DOHH2 (cell line): Measurements from ENCODE around the gene GPC4.

Source experiments
- EZH2phosphoT487 ChIP-seq: fragments of 200-600 bp; sonication (generic); IDR thresholded peaks from 2 replicates; pipeline ENCODE4 v1.6.1; 2017; ENCODE audit warnings: borderline replicate concordance, mild to moderate bottlenecking, antibody characterized with exemption, low read length, moderate library complexity, mixed read lengths
- TF ChIP-seq, protein P1 (sequence below): fragments of 200-600 bp; sonication (generic); IDR thresholded peaks from one replicate; pipeline ENCODE4 v1.5.1; 2014; ENCODE audit warnings: antibody characterized with exemption, mild to moderate bottlenecking, low read depth, low read length; ENCODE audit not compliant: poor library complexity, severe bottlenecking

DNA sequence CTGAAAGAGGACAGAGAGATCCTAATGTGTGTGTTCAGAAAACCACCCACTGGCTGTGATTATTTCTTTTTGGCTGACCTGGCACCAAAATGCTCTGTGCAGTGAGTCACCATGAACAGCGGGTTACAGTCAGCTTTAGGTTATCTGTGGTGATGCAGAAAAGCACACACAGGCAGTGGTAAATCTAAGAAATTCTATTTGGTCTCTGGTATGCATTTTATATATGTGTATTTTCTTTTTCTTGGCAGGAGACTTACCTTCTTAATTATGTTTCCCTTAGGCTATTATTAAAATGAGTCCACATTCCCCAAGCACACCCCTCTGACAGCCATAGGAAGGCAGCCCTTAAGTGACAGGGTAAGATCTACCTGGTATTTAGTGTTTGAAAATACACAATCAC, 118.0 kb downstream of the GPC4 start:
- TF ChIP-seq, protein P1, sequence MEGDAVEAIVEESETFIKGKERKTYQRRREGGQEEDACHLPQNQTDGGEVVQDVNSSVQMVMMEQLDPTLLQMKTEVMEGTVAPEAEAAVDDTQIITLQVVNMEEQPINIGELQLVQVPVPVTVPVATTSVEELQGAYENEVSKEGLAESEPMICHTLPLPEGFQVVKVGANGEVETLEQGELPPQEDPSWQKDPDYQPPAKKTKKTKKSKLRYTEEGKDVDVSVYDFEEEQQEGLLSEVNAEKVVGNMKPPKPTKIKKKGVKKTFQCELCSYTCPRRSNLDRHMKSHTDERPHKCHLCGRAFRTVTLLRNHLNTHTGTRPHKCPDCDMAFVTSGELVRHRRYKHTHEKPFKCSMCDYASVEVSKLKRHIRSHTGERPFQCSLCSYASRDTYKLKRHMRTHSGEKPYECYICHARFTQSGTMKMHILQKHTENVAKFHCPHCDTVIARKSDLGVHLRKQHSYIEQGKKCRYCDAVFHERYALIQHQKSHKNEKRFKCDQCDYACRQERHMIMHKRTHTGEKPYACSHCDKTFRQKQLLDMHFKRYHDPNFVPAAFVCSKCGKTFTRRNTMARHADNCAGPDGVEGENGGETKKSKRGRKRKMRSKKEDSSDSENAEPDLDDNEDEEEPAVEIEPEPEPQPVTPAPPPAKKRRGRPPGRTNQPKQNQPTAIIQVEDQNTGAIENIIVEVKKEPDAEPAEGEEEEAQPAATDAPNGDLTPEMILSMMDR, result no peak
- TF ChIP-seq EZH2phosphoT487, result no peak
